H1 (cell line): Measurements from ENCODE around the gene PDCD5. TPM values are rescaled to one million over a fixed set of nuclear protein-coding genes. Genes with fewer than 3 reads are reported as not detected.
A peak's percentile ranks its signal among the peaks of the same experiment; 100 is the strongest.

ENCODE experiments used
- CTCF ChIA-PET: fragments of 300-600 bp; sonication (Branson Sonifier 250); formaldehyde crosslinking; loops from one replicate; lab custom pipeline; 2021; ENCODE audit not compliant: partially characterized antibody; lab: Charles Lee
- POLR2A ChIA-PET: fragments of 300-600 bp; sonication (Branson Sonifier 250); formaldehyde crosslinking; loops from one replicate; lab custom pipeline; 2021; ENCODE audit warnings: inconsistent platforms; ENCODE audit not compliant: partially characterized antibody; lab: Charles Lee
- DNase-seq, 2 experiments: peaks; one replicate each; pipeline versions ENCODE4 v3.0.0 to v3.0.0-alpha.2; 2010 to 2022; ENCODE audit warnings: low spot score in 2 of 2, low read depth in 1 of 2, mixed read lengths in 1 of 2
- FAIRE-seq: peaks from 2 replicates; lab custom pipeline; 2011; peaks lifted over from hg19 to GRCh38; lab: Jason Lieb, UNC
- H2AFZ ChIP-seq: 2 replicates; pipeline ENCODE4 v1.8.1; 2012; ENCODE audit warnings: low read length, inconsistent platforms
- H2AK5ac ChIP-seq: 2 replicates; pipeline ENCODE4 v1.6.1; 2013; ENCODE audit warnings: low read depth, low read length
- H2BK120ac ChIP-seq: replicated peaks from 2 replicates; pipeline ENCODE3; 2013; ENCODE audit warnings: low read depth, low read length, inconsistent platforms
- H2BK12ac ChIP-seq: 2 replicates; pipeline ENCODE4 v1.6.1; 2013; ENCODE audit warnings: low read depth, low read length
- H2BK15ac ChIP-seq: 2 replicates; pipeline ENCODE4 v1.6.1; 2013; ENCODE audit warnings: low read length
- H2BK20ac ChIP-seq: 2 replicates; pipeline ENCODE4 v1.6.1; 2013; ENCODE audit warnings: low read length
- H2BK5ac ChIP-seq: 2 replicates; pipeline ENCODE4 v1.6.1; 2013; ENCODE audit warnings: low read depth, low read length
- H3K14ac ChIP-seq: 2 replicates; pipeline ENCODE4 v1.6.1; 2013; ENCODE audit warnings: inconsistent platforms; ENCODE audit not compliant: insufficient read length
- H3K18ac ChIP-seq: 2 replicates; pipeline ENCODE4 v1.6.1; 2013; ENCODE audit warnings: low read length; ENCODE audit errors: extremely low read depth
- H3K23ac ChIP-seq: 2 replicates; pipeline ENCODE4 v1.6.1; 2013; ENCODE audit warnings: inconsistent platforms; ENCODE audit not compliant: insufficient read length
- H3K23me2 ChIP-seq: 2 replicates; pipeline ENCODE4 v1.6.1; 2013; ENCODE audit warnings: low read depth, low read length
- H3K27ac ChIP-seq: 2 replicates; pipeline ENCODE4 v1.6.1; 2011; ENCODE audit warnings: low read depth, low read length, inconsistent platforms
- H3K27me3 ChIP-seq, 4 experiments: replicated peaks in 1 of 4; 1 replicate in 1 of 4; 2 replicates in 3 of 4; pipeline versions ENCODE4 v1.6.1 to v1.8.1; 2011 to 2013; ENCODE audit warnings: low read length in 3 of 4, mild to moderate bottlenecking in 3 of 4, inconsistent platforms in 2 of 4, mixed read lengths in 2 of 4, moderate library complexity in 1 of 4; ENCODE audit not compliant: control insufficient read depth in 3 of 4, insufficient read depth in 3 of 4; ENCODE audit errors: extremely low read depth in 1 of 4
- H3K36me3 ChIP-seq, 4 experiments: 2 replicates each; pipeline versions ENCODE4 v1.6.1 to v1.8.1; 2011 to 2013; ENCODE audit warnings: mild to moderate bottlenecking in 4 of 4, low read length in 3 of 4, moderate library complexity in 2 of 4, control low read depth in 1 of 4, inconsistent platforms in 1 of 4; ENCODE audit not compliant: insufficient read depth in 4 of 4, control insufficient read depth in 2 of 4
- H3K4ac ChIP-seq: replicated peaks from 2 replicates; pipeline ENCODE3; 2013; ENCODE audit warnings: low read length, low read depth, mixed read lengths, inconsistent platforms; ENCODE audit not compliant: insufficient read length
- H3K4me1 ChIP-seq, 4 experiments: replicated peaks in 1 of 4; 1 replicate in 1 of 4; 2 replicates in 3 of 4; pipeline versions ENCODE4 v1.6.1 to v1.8.1; 2011 to 2013; ENCODE audit warnings: low read length in 3 of 4, inconsistent platforms in 2 of 4, mixed read lengths in 1 of 4; ENCODE audit not compliant: insufficient read depth in 4 of 4, control insufficient read depth in 3 of 4
- H3K4me2 ChIP-seq, 2 experiments: 2 replicates each; pipeline versions ENCODE4 v1.6.1 to v1.8.1; 2011 to 2013; ENCODE audit warnings: low read depth in 2 of 2, low read length in 2 of 2, control low read depth in 1 of 2, inconsistent platforms in 1 of 2, mild to moderate bottlenecking in 1 of 2; ENCODE audit not compliant: insufficient read depth in 1 of 2
- H3K4me3 ChIP-seq, 4 experiments: fragments of 200-600, 300-600 bp in 1 of 4; sonication (generic), shearing (Covaris generic), sonication (Bioruptor Twin) in 1 of 4; 2 replicates each; pipeline versions ENCODE4 v1.5.1 to v1.8.1; 2011 to 2016; ENCODE audit warnings: low read length in 4 of 4, low read depth in 3 of 4, control low read depth in 2 of 4, inconsistent platforms in 2 of 4, mild to moderate bottlenecking in 2 of 4, mixed read lengths in 1 of 4, moderate library complexity in 1 of 4; ENCODE audit not compliant: insufficient read depth in 2 of 4; ENCODE audit errors: extremely low read depth in 1 of 4
- H3K56ac ChIP-seq: replicated peaks from 2 replicates; pipeline ENCODE3; 2013; ENCODE audit warnings: low read depth, mild to moderate bottlenecking, mixed read lengths, low read length, inconsistent platforms; ENCODE audit not compliant: insufficient read length
- H3K79me1 ChIP-seq: 2 replicates; pipeline ENCODE4 v1.6.1; 2013; ENCODE audit warnings: low read depth, low read length, control low read depth
- H3K79me2 ChIP-seq, 2 experiments: 2 replicates each; pipeline versions ENCODE4 v1.6.1 to v1.8.1; 2012 to 2013; ENCODE audit warnings: low read length in 2 of 2, mild to moderate bottlenecking in 2 of 2, inconsistent platforms in 1 of 2; ENCODE audit not compliant: insufficient read depth in 2 of 2, control insufficient read depth in 1 of 2
- H3K9ac ChIP-seq, 4 experiments: replicated peaks in 1 of 4; 1 replicate in 1 of 4; 2 replicates in 3 of 4; pipeline versions ENCODE4 v1.6.1 to v1.8.1; 2011 to 2013; ENCODE audit warnings: low read depth in 3 of 4, low read length in 3 of 4, control low read depth in 2 of 4, mild to moderate bottlenecking in 2 of 4, moderate library complexity in 2 of 4, inconsistent platforms in 1 of 4; ENCODE audit errors: extremely low read depth in 1 of 4
- H3K9me3 ChIP-seq, 2 experiments: 2 replicates each; pipeline versions ENCODE4 v1.6.1 to v1.8.1; 2012 to 2013; ENCODE audit warnings: mild to moderate bottlenecking in 2 of 2, moderate library complexity in 2 of 2, control low read depth in 1 of 2, inconsistent platforms in 1 of 2, low read depth in 1 of 2, low read length in 1 of 2, mixed read lengths in 1 of 2; ENCODE audit not compliant: insufficient read depth in 2 of 2
- H4K20me1 ChIP-seq, 2 experiments: replicated peaks in 1 of 2; 2 replicates each; pipeline versions ENCODE3 to v1.8.1; 2011 to 2013; ENCODE audit warnings: inconsistent platforms in 2 of 2, low read length in 2 of 2, mild to moderate bottlenecking in 1 of 2; ENCODE audit not compliant: insufficient read depth in 2 of 2, control insufficient read depth in 1 of 2
- H4K5ac ChIP-seq: 2 replicates; pipeline ENCODE4 v1.6.1; 2013; ENCODE audit warnings: low read length, low read depth, mixed read lengths, inconsistent platforms; ENCODE audit not compliant: insufficient read length
- H4K8ac ChIP-seq: 2 replicates; pipeline ENCODE4 v1.8.0; 2013; ENCODE audit warnings: mild to moderate bottlenecking, moderate library complexity, low read length, inconsistent platforms; ENCODE audit not compliant: insufficient read depth; ENCODE audit errors: extremely low read depth
- H4K91ac ChIP-seq: replicated peaks from 2 replicates; pipeline ENCODE3; 2013; ENCODE audit warnings: low read length, mixed read lengths, inconsistent platforms; ENCODE audit not compliant: insufficient read length
- ATF2 ChIP-seq: IDR thresholded peaks from 2 replicates; pipeline ENCODE4 v1.6.1; 2012; ENCODE audit warnings: low read length, inconsistent platforms
- KDM4A ChIP-seq: IDR thresholded peaks from one replicate; pipeline ENCODE4 v1.7.1; 2012; ENCODE audit warnings: low read depth, mild to moderate bottlenecking, moderate library complexity, low read length, inconsistent platforms; ENCODE audit not compliant: severe bottlenecking
- RAD21 ChIP-seq, 2 experiments: IDR thresholded peaks in 1 of 2; conservative IDR thresholded peaks in 1 of 2; 2 replicates each; pipeline ENCODE4 v1.6.1; 2011; ENCODE audit warnings: low read depth in 2 of 2, low read length in 2 of 2, improper control_type of control experiment in 1 of 2, inconsistent platforms in 1 of 2, mild to moderate bottlenecking in 1 of 2, moderate library complexity in 1 of 2
- WGBS, 2 experiments: shearing (Covaris generic) in 1 of 2; methylation state at CpG; one replicate each; pipeline versions ENCODE4 v1.1.6 to v1.1.7; 2013 to 2015; ENCODE audit warnings: low lambda C conversion rate in 2 of 2, mixed read lengths in 2 of 2, inconsistent platforms in 1 of 2, low coverage in 1 of 2, missing lambda C conversion rate in 1 of 2; ENCODE audit not compliant: insufficient replicate concordance in 2 of 2, insufficient coverage in 1 of 2, insufficient read length in 1 of 2; ENCODE audit errors: extremely low coverage in 1 of 2, missing lambda C conversion rate in 1 of 2; 5-methylcytosine and 5-hydroxymethylcytosine counted together
- polyA plus RNA-seq, 7 experiments: library from polyadenylated mRNA; depleted of rRNA in 3 of 7; stranded (reverse) in 5 of 7; unstranded in 2 of 7; fragments of >200 nt in 5 of 7; fragments of 200-250 nt in 2 of 7; gene quantifications; 1 replicate in 5 of 7; 2 replicates in 1 of 7; 4 replicates in 1 of 7; pipeline versions ENCODE4 v1.2.1 to v1.2.3, GENCODE V29; 2011 to 2013; ENCODE audit warnings: missing spikeins in 2 of 7, mixed read lengths in 2 of 7
- total RNA-seq: library from RNA; stranded (reverse); fragmentation: NEBNext Ultra II Directional; extraction: Animal tissue kit (Norgen Biotek cat#: 25700); gene quantifications from 2 replicates; pipeline ENCODE4 v1.2.1, GENCODE V29; 2021
- TF ChIP-seq, protein P1 (sequence below), 3 experiments: IDR thresholded peaks; 1 replicate in 2 of 3; 2 replicates in 1 of 3; pipeline versions ENCODE4 v1.5.1 to v1.6.1; 2011; ENCODE audit warnings: low read length in 3 of 3, mild to moderate bottlenecking in 3 of 3, inconsistent platforms in 2 of 3, low read depth in 1 of 3, moderate library complexity in 1 of 3; ENCODE audit not compliant: insufficient read depth in 1 of 3; ENCODE audit errors: control extremely low read depth in 1 of 3

PDCD5 gene
- total and polyA plus RNA-seq, 2 of the 8 experiments (the other 6 are each of a cell fraction or from before 2014, with no cell fraction given): 43.2 to 98.8 TPM

DNA sequence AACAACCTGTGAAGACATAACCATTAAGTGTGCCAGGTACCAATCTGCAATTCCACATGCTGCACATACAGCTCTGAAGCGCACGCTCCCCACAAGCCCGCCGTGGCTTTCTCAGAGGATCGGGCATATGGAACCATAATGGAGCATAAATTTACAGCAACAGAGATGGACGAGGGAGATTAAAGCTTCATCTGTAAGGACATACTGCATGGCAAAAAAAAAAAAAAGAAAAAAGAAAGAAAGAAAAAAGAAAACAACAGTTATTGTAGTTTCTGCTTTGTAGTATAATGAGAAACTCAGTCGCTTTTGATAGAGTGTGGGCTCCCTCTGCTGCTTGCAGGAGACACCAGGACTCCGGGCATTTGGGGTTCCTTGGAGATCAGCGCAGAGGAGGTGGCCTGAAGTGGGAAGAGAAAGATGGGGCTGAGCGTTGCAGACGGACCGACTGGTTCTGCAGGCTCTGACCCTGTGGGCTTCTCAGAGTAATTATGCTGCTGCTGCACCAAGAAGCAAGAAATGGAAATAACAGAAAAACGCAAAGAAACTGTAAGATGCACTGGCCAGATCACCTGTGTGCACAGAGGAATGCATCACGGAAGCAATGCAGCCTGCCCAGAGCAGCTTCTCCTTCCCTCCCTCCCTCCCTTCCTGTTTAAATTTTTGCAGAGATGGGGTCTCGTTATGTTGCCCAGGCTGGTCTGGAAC is 10.8 kb upstream of the PDCD5 start:
- Histone ChIP-seq H3K36me3 (no peaks in the 10 kb centered on the region), H3K4me2 (no peak overlapping the region), H3K23ac (no peak overlapping the region), H3K4ac (no peak overlapping the region), H3K79me2 (no peaks in the 10 kb centered on the region), H2BK120ac (peak overlapping the region; percentile 43), H4K8ac (no peak overlapping the region), H2BK15ac (no peak overlapping the region), H2AK5ac (no peak overlapping the region), H3K18ac (no peak overlapping the region), H3K9me3 (no peaks in the 10 kb centered on the region), H4K20me1 (no peaks in the 10 kb centered on the region), H3K27ac (no peak overlapping the region), H3K14ac (no peak overlapping the region), H3K27me3 (peaks cover 0 to 2% (median 0%) of the 10 kb centered on the region in 4 experiments; a peak in 1 of 7 replicates), H3K56ac (no peak overlapping the region), H2AFZ (peak overlapping the region; percentile 86; the same call in 1 of the 2 replicates), H4K5ac (no peak overlapping the region), H2BK5ac (no peak overlapping the region), H2BK12ac (peak overlapping the region; percentile 75; the same call in 1 of the 2 replicates), H3K4me1 (no peaks in the 10 kb centered on the region), H2BK20ac (no peak overlapping the region), H3K79me1 (no peaks in the 10 kb centered on the region), H3K23me2 (no peaks in the 10 kb centered on the region), H4K91ac (no peak overlapping the region), H3K4me3 (no peak overlapping the region), H3K9ac (no peak overlapping the region)
- WGBS, 2 experiments: 51% methylated on average over 14 of the region's 15 CpGs; no CpG with 5 or more reads in 1 of the 2 experiments
- FAIRE-seq (no peak), DNase-seq (peak in 1 of 2 experiments; percentile 64)
- ChIA-PET POLR2A (interaction anchor here (2.0 kb wide), 1 partner anchor 165 kb away, joined by 6 read pairs; the partner anchor contains the start of gene DPY19L3), CTCF (interaction anchor here (0.6 to 3.4 kb wide), 23 partner anchors 8 to 358 kb away, joined by 3 to 24 read pairs (median 4); partner anchors contain the start of gene PDCD5)
- TF ChIP-seq, protein P1, sequence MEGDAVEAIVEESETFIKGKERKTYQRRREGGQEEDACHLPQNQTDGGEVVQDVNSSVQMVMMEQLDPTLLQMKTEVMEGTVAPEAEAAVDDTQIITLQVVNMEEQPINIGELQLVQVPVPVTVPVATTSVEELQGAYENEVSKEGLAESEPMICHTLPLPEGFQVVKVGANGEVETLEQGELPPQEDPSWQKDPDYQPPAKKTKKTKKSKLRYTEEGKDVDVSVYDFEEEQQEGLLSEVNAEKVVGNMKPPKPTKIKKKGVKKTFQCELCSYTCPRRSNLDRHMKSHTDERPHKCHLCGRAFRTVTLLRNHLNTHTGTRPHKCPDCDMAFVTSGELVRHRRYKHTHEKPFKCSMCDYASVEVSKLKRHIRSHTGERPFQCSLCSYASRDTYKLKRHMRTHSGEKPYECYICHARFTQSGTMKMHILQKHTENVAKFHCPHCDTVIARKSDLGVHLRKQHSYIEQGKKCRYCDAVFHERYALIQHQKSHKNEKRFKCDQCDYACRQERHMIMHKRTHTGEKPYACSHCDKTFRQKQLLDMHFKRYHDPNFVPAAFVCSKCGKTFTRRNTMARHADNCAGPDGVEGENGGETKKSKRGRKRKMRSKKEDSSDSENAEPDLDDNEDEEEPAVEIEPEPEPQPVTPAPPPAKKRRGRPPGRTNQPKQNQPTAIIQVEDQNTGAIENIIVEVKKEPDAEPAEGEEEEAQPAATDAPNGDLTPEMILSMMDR (IDR thresholded peaks at IDR 0.05; ENCODE audit: control extremely low read depth in 1 of 3, insufficient read depth in 1 of 3, low read depth in 1 of 3, low read length in 3 of 3): peak; percentile 56 to 80 (median 75)
- TF ChIP-seq KDM4A (no peak), RAD21 (IDR thresholded peaks at IDR 0.05 in 1 of 2, conservative IDR thresholded peaks at IDR 0.05 in 1 of 2; ENCODE audit: low read depth in 2 of 2, low read length in 2 of 2) (peak; percentile 90 to 93), ATF2 (no peak)
